HL-60/S4 (cell line): Measurements from ENCODE around the gene PAK6.

ENCODE experiments used
- in situ Hi-C: fragments of 300-500 bp; cut with MboI; formaldehyde crosslinking; loops from 2 replicates; pipeline ENCODE4 v1.14.3; 2022; ENCODE audit warnings: low sequenced_read_pairs

PAK6 gene

DNA sequence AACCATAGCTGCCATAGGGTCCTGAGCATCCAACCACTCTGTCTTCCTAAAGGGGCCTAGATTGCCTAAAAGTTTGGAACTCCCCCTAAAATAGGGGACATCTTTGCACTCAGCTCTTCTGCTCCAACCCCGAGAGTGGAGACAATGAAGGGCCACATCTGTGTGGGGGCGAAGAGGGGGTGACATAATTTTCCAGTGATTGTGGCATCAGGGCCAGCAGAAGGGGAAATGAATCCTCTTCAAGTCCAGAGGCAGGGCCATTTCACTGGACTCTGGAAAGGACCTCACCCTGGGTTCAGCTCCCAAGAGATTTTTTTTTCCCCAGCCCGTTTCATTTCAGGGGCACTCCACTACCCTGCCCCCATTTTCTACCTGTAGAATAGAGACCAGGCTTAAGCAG, 48.6 kb downstream of the PAK6 start:
- in situ Hi-C loops: no loop called here

DNA sequence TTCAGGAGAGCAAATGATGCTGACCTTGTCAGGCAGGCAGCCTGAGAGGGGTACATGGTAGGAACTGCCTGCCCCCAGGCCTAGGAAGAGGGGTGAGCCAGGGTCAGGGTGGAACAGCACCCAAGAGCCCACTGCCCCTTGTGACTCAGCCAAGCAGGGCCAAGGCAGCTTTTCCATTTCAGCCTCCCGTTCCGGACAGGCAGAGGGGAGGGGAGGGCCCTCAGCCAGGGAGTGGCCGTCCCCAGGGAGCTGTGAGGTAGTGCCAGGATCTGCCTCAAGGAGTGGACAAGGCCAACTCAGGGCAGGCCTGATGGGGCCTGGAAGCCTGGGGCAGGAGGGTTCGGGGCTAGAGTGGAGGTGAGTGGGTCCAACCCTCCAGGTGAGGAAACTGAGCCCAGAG, 49.1 kb downstream of the PAK6 start:
- in situ Hi-C loops: no loop called here

- in situ Hi-C loops: no loop called here
These were observed 50.4 kb downstream of the PAK6 start for GRCh38 chr15:40289140-40289775.

- in situ Hi-C loops: no loop called here
These were observed 51.7 kb downstream of the PAK6 start for GRCh38 chr15:40290545-40290917.

DNA sequence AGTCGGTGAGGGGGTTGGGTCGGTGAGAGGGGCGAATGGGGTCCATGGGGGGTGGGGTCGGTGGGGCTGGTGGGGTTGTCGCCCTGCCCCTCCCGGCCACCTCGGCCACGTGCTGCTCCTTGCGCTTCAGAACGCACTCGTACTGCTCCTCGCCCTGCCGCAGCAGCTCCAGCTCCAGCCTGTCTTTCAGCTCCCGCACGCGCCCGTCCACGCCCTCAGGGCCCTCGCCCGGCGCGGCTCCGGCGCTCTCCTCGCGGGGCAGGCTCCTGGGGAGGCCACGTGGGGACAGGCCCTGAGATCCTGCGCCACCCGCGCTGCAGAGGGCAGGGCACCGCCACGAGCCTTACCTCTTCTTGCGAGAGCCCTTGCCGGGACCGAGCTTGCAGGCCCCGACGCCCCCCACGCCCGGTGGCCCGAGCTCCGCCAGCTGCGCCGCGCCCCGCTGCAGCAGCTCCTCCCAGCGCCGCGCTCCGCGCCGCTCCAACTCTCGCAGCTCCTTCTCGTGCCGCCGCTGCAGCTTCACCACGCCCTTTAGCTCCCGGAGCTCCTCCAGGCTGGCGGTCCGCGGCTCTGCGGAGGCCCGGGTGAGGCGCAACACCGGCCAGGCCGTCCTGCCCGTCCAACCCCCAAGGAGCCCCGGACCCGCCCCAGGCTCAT, 52.2 kb downstream of the PAK6 start:
- in situ Hi-C loops: no loop called here

DNA sequence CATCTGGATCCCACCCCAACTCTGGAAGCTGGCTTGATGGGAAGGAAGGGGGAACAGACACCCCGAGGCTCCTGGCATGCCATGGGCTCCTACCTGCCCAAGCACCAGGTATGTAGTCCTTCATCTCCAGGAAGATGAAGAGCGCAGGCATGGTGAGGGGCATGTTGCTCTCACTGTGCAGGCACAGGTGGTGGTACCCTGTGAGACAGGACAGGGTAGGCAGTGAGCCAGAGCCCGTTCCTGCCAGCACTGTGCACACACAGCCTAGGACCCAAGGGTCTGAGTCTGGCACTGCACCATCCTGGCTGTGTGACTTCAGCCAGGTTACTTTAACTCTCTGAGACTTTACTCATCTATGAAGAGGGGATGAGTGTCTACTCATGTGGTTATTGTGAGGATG, 53.4 kb downstream of the PAK6 start:
- in situ Hi-C loops: no loop called here

DNA sequence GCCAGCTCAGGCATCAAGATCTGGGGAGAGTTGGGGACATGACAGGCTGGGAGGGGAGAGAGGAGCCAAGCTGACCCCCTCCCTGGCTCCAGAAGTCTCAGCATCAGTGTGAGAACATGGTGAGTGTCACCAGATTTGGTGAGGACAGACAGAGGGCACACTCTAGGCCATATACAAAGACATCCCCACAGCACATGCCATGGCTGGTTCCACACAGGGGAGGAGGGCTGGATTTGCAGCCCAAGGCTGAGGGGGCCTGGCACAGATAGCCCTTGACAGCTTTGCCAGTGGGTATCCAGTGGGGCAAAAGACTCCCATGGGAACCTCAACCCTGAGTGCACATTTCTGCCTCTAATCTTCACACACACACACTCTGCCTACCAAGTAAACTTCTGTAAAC, 54.1 kb downstream of the PAK6 start:
- in situ Hi-C loops: no loop called here

DNA sequence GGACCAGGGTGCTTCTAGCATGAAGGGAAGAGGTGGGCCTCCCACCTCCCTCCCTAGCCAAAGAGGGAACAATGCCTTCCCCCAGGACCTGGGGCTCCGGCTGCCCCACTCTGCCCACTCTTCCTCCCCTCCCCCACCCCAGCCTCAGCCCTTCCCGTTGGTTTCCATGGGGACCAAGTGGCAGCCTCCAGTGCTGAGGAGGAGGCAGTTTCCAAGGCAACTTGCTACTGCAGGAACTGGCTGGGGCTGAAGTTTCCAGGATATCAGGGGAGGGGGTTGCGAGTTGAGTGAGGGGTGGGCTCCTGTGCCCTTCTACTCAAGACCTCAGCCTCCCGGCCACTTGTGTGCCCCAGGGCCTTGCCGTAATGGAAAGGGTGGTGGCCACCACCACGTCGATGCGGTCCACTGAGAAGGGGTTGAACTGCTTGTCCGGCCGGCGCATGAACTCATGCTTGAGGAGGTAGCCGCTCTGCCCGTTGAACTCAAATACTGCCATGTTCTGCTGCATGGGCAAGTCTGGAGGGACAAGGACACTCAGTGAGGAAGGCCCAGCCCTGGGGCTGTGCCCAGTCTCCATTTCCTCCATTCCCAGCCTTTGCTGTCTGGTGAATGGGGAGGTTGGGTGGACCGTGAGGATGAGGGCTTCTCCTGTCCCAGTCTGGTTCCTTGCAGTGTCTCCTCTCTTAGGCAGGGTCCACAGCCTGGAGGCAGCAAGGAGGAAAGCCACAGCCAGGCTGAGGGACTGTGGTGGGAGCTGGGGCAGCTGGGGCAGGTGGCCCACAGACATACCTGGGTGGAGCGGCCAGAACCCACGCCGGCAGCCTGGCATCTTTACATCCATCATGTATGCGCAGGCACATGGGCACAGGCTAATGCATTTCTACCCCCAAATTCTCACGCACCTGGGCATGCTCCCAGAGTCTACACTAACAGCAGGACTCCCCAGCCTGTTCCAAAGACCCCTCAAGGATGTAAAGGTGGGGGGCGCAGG, 55.3 kb downstream of the PAK6 start:
- in situ Hi-C loops: no loop called here

DNA sequence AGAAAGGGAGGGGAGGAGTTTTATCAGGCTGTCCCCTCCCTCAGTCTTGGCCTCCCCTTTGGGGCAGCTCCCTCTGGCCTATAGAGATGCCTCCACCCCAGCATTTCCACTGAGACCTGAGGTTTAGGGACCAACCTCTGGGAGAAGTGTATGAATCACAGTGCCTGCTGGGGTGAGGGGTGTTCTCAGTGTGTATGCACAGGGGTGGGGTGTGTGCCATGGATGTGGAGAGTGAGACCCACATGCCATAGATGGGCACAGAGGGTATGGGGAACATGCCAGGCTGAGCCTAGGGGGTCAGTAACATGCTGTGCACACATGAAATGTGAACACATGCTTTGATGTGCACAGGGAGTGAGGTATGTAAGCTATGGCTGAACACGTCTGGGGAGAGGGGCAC, 56.4 kb downstream of the PAK6 start:
- in situ Hi-C loops: no loop called here

- in situ Hi-C loops: no loop called here
These were observed 57.2 kb downstream of the PAK6 start for GRCh38 chr15:40295877-40296560.

GRCh38 chr15:40296561-40297230, 57.8 kb downstream of the PAK6 start:
- in situ Hi-C loops: no loop called here

DNA sequence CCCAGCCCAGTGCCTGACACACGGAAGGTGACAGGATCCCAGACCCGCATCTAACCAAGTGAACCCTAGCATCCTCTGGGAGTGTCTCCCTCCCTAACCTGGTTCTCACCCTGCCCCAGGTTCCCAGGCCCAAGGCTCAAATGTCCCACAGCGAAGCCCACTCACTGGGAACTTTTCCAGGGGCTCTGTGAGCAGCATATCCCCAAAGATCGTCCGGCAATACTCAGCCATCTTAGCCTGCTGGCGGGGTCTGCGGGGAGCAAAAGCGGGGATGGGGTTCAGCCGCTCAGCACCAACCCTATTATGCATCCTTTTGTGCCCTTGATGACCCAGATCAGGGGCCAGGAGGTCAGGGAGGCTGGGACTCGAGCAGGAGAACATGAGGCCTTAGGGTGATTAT, 58.5 kb downstream of the PAK6 start:
- in situ Hi-C loops: no loop called here

GRCh38 chr15:40298216-40298935, 59.5 kb downstream of the PAK6 start:
- in situ Hi-C loops: no loop called here

- in situ Hi-C loops: no loop called here
These were observed 61.5 kb downstream of the PAK6 start for GRCh38 chr15:40300367-40300766.

GRCh38 chr15:40300771-40301170, 61.9 kb downstream of the PAK6 start:
- in situ Hi-C loops: no loop called here

- in situ Hi-C loops: no loop called here
These were observed 62.8 kb downstream of the PAK6 start for GRCh38 chr15:40301467-40302179.

- in situ Hi-C loops: no loop called here
These were observed 63.5 kb downstream of the PAK6 start for GRCh38 chr15:40302288-40302886.

GRCh38 chr15:40302981-40303380, 64.1 kb downstream of the PAK6 start:
- in situ Hi-C loops: no loop called here

DNA sequence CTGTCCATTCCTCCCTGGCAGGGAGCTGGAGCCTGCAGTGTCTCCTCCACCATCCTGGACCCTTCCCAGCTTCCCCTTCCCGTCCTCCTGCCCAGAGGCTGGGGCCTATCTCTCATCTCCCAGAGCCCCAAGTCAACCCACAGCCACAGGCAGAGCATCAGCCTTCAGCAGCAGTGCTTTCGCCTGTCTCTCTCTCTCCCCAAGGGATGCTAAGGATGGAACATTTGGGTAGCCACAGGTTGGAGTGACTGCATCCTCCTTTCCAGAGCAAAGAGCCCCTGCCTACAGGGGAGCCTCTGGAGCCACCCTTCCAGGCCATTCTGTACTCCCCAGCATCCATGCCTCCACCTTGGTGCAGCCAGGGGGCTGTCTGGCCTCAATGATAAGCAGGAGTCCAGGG, 64.7 kb downstream of the PAK6 start:
- in situ Hi-C loops: no loop called here
